ENCODE results near the gene SOX12. TPM values are rescaled to one million over a fixed set of nuclear protein-coding genes. Genes with fewer than 3 reads are reported as not detected.
A peak's percentile ranks its signal among the peaks of the same experiment; 100 is the strongest.

Gene SOX12
- total RNA-seq, 1 donor from 2014 or later: 1.7 TPM

DNA sequence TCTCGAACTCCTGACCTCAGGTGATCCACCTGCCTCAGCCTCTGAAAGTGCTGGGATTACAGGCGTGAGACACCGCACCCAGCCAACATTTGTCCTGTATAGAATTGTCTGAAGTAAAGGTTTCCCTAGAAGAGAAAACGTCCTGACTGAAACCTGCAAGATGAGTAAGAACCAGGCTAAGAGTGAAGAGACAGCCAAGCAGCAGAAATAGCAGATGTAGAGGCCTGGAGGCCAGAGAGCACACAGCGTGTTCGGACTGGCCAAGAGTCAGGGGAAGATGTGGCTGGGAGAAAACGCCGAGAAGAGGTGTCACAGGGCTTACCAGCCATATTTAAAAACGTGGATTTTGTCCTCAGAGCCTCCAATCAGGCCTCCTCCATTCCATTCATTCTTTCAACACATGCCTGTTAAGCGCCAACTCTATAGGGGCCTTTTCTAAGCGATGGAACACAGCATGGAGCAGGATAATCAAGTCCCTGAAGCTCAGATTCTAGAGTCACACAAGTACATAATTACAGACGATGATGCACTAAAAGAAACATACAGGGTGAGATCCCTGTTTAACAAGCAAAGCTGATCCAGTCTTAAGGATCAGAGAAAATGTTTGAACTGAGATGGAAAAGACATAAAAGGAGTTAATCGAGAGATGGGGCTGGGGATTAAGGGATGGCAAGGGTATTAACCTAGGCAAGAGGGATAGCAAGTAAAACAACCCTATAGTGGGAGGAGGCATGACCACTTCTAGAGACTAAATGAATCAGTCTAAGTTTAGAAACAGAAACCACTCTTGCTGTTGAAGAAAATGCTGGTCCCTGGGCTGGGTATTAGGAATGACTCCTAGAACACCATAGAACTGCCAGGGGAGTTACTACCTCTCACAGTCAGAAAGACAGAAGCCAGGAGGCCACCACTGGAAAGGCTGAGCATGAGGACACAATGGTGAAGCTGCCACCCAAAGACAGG is 23.2 kb upstream of the SOX12 start:
- DNase-seq (ENCODE audit: low read depth in 2 of 2): no peak

- no peak for DNase-seq (ENCODE audit: low read depth in 2 of 2)
Measured at GRCh38 chr20:305745-306144, 19.6 kb upstream of the SOX12 start.

DNA sequence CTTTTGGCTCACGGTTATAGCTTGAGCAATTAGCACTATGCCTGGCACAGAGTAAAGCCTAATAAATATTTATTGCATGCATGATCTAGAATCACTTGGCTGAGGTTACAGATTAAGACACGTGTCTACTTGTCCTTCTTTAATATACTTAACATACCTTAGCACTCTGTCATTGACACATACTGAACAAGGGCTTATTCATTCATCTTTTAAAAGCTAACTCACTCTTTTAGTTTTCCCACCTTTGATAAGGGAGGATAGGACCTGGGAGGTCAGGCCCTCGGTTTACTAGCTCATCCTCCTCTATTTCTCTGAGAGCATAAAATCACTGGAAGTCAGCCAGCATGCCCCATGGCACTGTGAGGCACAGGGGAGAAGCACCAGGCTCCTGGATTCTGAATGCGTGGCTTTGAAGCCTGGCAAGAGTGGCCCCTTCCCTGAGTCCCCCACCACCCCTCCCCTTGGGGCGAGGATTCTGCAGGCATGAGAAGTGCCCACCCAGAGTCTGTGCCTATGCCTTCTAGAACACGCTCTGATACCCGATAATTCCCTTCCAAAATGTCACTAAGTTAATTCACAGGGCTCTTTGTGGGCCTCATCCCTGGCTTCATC is 16.8 kb upstream of the SOX12 start:
- DNase-seq (ENCODE audit: low read depth in 2 of 2): no peak

DNA sequence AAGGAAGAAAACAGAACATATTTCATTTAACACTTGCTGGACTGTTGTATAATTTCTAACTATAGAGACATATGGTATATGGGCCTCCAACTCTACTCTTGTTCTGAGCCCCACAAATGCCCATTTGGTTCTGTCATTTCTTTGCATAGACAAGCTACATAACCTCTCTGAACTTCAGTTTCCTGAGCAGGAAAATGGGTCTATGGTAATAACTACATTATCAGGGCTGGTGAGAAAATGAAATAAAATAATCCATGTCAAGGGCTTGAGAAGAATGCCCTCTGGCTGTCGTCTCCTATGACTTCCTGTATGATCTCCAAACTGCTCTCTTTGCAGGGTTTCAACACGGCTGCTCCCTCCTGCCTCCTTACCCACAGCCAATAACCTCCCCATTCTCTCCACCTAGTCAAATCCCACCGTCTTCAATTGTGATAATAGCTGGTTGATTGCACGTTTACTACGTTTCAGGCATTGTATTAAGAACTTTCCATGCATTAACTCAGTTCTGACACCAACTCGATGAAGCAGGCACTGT is 16.0 kb upstream of the SOX12 start:
- peak in 1 of 2 donors; percentile 33 for DNase-seq (ENCODE audit: low read depth in 2 of 2)

GRCh38 chr20:309841-310644 is 15.3 kb upstream of the SOX12 start:
- DNase-seq (ENCODE audit: low read depth in 2 of 2): peak; percentile 93 to 99

DNA sequence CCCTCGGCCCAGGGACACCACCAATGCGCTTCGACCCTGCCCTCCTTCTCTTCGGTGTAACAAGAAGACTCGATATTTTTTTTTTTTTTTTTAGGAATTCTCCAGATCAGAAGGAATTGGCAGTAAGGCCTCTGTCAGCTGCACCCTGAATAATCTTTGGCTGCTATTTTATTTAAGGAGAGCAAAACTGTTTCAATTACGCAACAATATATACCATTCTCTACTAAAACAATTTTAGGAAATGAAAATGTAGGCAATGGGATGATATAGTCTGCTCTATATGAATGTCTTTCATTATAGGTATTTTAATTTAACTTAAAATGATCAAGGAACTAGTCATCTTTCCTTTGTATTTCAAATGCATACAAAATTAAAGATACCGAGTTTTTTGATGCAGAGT is 14.7 kb upstream of the SOX12 start:
- DNase-seq (ENCODE audit: low read depth in 2 of 2): no peak

DNA sequence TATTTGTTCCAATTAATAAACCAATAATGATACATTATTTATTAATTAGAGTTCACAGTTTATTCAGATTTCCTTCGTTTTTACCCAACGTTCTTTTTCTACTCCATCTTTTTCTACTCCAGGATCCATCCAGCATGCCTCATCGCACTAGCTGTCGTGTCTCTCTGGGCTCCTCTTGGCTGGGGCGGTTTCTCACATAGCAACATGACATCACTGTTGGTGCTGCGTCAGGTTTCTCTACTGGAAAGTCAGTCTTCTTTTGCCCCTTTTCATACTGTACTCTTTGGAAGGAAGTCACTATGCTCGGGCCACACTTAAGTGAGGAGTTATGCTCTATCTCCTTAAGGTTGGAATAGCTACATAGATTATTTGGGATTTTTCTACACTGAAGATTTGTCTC is 13.7 kb upstream of the SOX12 start:
- DNase-seq (ENCODE audit: low read depth in 2 of 2): no peak

GRCh38 chr20:312067-312466 is 13.3 kb upstream of the SOX12 start:
- DNase-seq (ENCODE audit: low read depth in 2 of 2): no peak

DNA sequence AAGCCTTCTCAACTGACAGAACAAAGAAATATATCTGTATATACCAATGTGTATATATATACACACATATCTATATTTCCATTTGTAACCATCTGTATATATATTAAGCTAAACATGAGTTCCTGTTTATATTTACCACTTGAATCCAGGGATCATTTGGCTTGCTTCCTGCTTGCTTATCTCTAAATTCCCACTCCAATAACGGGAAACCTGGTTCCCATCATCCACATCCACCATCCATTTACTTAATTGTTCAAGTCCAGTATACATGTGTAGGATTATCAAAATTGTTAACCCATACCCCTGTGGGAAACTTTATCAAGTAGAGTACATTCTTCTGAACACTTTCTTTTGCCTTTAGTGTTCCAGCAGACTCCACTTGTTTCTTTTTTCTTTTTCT is 12.5 kb upstream of the SOX12 start:
- DNase-seq (ENCODE audit: low read depth in 2 of 2): no peak

- no peak for DNase-seq (ENCODE audit: low read depth in 2 of 2)
Measured at GRCh38 chr20:313402-313801, 11.9 kb upstream of the SOX12 start.

- peak in 1 of 2 donors; percentile 65 for DNase-seq (ENCODE audit: low read depth in 2 of 2)
Measured at GRCh38 chr20:313948-314347, 11.4 kb upstream of the SOX12 start.

DNA sequence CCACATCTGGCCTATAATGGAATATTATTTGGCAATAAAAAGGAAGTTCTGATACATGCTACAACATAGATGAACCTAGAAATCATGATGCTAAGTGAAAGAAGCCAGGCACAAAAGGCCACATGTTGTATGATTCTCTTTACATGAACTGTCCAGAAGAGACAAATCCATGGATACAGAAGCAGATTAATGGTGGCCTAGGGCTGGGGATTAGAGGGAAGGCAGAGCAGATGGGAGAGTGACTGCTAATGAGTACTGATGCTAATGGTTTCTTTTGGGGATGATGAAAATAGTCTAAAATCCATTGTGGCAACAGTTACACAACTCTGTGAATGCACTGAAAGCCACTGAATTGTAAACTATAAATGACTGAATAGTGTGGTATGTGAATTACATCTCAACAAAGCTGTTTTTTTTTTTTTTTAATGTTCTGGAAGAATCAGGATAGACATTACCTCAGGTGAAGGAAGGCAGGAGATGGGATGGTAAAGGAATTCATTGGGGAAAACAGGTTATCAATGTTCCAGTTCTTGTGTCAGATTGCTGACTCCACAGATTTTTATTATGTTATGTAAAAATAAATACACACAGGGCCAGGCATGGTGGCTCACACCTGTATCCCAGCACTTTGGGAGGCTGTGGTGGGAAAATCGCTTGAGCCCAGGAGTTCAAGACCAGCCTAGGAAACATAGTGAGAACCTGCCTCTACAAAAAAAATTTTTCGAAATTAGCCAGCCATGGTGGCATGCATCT is 8.9 kb upstream of the SOX12 start:
- DNase-seq (ENCODE audit: low read depth in 2 of 2): no peak

GRCh38 chr20:324177-325044 is 941 bp upstream of the SOX12 start:
- DNase-seq (ENCODE audit: low read depth in 2 of 2): peak in 1 of 2 donors; percentile 92

DNA sequence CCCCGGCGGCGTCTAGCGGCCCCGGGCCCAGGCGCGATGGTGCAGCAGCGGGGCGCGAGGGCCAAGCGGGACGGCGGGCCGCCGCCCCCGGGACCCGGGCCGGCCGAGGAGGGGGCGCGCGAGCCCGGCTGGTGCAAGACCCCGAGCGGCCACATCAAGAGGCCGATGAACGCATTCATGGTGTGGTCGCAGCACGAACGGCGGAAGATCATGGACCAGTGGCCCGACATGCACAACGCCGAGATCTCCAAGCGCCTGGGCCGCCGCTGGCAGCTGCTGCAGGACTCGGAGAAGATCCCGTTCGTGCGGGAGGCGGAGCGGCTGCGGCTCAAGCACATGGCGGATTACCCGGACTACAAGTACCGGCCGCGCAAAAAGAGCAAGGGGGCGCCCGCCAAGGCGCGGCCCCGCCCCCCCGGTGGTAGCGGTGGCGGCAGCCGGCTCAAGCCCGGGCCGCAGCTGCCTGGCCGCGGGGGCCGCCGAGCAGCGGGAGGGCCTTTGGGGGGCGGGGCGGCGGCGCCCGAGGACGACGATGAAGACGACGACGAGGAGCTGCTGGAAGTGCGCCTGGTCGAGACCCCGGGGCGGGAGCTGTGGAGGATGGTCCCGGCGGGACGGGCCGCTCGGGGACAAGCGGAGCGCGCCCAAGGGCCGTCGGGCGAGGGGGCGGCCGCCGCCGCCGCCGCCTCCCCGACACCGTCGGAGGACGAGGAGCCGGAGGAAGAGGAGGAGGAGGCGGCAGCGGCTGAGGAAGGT is 715 bp downstream of the SOX12 start:
- DNase-seq (ENCODE audit: low read depth in 2 of 2): peak in 1 of 2 donors; percentile 71

- DNase-seq (ENCODE audit: low read depth in 2 of 2): peak in 1 of 2 donors; percentile 23
Measured at GRCh38 chr20:326645-327185, 1.4 kb downstream of the SOX12 start.

DNA sequence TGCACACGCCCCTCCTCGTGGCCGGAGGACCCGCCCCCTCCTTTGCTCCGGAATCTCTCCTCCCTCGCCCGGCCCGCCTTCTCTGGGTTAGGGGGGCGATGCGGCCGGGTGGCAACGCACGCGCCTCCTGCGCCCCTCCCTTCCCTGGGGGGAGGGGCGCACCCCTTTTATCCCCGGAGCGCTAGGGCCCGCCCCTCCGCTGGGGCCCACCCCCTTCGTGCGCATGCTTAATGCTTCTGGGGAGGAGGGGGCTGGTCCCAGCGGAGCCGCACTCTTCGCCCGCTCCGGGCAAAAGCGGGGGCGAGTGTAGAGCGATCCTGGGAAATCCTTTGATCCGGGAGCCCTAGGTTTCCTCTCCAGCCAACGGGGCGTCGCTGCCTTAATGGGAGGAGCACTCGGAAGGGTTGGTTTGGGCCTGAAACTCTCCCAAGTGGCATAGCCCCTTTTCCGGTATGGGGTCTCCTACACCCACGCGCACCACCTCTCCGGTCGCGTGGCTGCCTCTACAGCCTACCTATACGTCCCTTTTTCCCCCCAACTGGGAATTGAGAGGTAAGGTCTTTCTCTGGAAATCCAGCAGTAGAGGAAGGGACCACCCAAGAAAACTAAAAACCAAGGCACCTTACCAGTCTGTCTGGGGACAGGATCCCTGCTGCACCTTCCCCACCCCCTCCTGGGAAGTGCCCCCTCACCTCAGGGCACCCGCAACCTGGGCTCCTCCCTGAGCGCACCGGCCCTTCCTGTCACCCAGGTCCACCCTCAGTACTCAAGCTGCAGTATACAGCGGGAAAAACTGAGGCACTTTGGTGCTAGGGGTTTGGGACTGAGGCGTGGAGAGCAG is 2.1 kb downstream of the SOX12 start:
- peak; percentile 65 to 91 for DNase-seq (ENCODE audit: low read depth in 2 of 2)

DNA sequence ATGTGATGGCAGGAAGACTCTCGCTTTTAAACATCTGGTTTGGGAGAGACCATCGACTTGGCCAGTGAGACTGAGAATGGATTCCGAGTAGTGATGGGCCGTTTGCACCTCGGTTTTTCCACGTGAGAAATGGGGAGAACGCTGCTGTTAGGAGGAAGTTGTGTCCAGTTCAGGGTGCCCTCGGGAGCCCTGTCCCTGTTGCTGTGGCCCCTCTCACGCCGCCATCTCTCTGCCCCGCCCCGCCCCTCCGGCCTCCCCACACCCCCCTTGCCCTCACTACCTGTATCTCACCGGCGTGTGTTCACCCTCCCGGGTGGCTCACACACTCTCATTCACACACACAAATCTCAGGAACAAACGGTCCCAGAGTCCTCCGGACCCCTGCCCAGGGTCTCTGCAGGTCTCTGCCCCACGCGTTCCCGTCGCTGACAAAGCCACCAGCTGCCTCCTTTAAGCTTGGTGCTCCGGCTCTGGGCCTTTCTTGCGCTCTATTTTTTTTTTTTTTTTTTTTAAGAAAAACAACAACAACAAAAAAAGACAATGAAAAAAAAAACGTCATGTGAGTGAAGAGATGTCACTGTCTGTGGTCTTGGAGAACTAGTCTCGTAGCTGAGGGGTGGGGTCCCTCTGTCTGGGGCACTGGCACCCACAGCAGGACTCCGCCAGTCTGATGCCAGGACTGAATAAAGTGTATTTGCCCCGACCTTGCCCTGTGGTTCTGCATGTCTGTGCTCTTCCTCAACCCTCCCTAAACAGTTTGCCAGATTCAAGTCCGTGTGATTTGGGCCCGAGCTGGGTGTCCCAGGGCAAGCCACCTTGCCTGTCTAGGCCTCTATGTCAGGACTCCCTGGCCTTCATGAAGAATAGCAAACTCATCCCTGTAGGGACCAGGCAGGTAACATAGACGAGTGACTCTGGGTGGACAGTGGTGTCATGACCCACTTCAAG is 2.9 kb downstream of the SOX12 start:
- DNase-seq (ENCODE audit: low read depth in 2 of 2): no peak
